ENCODE results near the gene BSND. TPM values are rescaled to one million over a fixed set of nuclear protein-coding genes. Genes with fewer than 3 reads are reported as not detected.

Gene BSND
- total RNA-seq, 1 experiment from 2014 or later: not detected

DNA sequence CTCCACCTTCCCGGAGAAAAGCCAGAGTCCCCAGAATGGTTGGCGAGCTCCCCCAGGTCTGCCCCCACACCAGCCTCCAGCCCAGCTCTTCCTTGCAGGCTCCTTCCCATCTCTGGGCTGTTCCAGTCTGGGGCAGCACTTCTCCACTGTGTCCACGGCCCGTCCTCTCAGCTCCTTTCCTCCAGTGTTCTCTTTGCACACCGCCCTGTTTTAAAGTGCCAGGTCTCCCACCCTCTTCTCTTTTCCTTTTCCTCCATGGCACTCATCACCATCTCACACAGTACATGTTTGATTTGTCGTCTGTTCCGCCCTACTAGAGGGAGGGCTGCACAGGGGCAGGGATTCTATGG, 34.5 kb downstream of the BSND start:
- no TSS peak for BruUV-seq (replicated peaks)
- Mint-ChIP-seq H3K9me3 (ENCODE audit: unreplicated experiment) (no peaks in the 10 kb centered on the region), H3K36me3 (ENCODE audit: insufficient read depth, unreplicated experiment) (no peaks in the 10 kb centered on the region), H3K4me3 (ENCODE audit: unreplicated experiment) (no peak overlapping the region), H3K27ac (ENCODE audit: unreplicated experiment) (no peak overlapping the region), H3K4me1 (ENCODE audit: low read depth, unreplicated experiment) (peaks cover 21% of the 10 kb centered on the region), H3K27me3 (ENCODE audit: insufficient read depth, unreplicated experiment) (no peaks in the 10 kb centered on the region)
- H3K9me3 ChIP-seq: no peaks in the 10 kb centered on the region
- H3K36me3 ChIP-seq (ENCODE audit: control insufficient read depth, insufficient read depth, low read length): no peaks in the 10 kb centered on the region
- no peak overlapping the region for H3K4me3 ChIP-seq (ENCODE audit: low read depth, low read length)
- DNase-seq: no peak
- intact Hi-C loops (cut with micrococcal nuclease; ENCODE audit: unreplicated experiment): no loop called here
- no peaks in the 10 kb centered on the region for H3K27me3 ChIP-seq (replicated peaks; ENCODE audit: control insufficient read depth, insufficient read depth, low read length)
- ChIA-PET POLR2A (no interaction called here), CTCF (no interaction called here)
- H3K4me1 ChIP-seq: peaks cover under 1% of the 10 kb centered on the region; the same call in 1 of the 2 replicates
- TF ChIP-seq, protein P1, sequence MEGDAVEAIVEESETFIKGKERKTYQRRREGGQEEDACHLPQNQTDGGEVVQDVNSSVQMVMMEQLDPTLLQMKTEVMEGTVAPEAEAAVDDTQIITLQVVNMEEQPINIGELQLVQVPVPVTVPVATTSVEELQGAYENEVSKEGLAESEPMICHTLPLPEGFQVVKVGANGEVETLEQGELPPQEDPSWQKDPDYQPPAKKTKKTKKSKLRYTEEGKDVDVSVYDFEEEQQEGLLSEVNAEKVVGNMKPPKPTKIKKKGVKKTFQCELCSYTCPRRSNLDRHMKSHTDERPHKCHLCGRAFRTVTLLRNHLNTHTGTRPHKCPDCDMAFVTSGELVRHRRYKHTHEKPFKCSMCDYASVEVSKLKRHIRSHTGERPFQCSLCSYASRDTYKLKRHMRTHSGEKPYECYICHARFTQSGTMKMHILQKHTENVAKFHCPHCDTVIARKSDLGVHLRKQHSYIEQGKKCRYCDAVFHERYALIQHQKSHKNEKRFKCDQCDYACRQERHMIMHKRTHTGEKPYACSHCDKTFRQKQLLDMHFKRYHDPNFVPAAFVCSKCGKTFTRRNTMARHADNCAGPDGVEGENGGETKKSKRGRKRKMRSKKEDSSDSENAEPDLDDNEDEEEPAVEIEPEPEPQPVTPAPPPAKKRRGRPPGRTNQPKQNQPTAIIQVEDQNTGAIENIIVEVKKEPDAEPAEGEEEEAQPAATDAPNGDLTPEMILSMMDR (IDR thresholded peaks at IDR 0.05; ENCODE audit: insufficient read depth in 1 of 2, low read depth in 1 of 2, low read length in 1 of 2, severe bottlenecking in 1 of 2, unreplicated experiment in 1 of 2): no peak

DNA sequence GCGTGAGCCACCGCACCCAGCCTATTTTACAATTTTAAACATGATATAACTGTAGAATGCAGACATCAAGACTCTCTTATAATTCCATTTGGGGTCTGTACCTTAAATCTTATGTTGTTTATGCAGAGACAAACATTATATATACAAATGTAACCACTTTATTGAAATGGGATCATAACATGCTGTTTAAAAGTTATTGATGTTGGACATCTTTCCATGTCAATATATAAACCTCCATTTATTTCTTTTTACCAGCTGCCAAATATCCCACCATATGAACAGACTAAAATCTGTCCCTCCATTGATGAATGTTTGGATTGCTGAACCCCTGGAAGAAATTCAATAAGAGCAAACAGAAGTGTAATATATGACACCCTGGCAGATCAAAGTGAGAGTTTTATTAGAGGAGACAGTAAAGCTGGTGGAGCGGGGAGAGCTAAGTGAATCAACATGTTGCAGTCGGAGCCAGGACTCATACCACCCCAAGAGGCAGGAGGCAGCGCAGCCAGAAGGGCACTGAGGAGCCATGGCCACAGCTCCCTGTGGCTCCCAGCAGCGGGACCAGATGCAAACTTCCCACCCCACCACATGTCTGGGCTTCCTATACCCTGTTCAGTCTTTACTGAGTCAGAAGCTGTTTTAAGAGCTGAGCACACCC, 35.9 kb downstream of the BSND start:
- TF ChIP-seq, protein P1 (IDR thresholded peaks at IDR 0.05; ENCODE audit: insufficient read depth in 1 of 2, low read depth in 1 of 2, low read length in 1 of 2, severe bottlenecking in 1 of 2, unreplicated experiment in 1 of 2): no peak
- BruUV-seq (replicated peaks): no TSS peak
- CTCF ChIA-PET: no interaction called here
- DNase-seq: no peak
- peaks cover 5% of the 10 kb centered on the region for H3K36me3 Mint-ChIP-seq (ENCODE audit: insufficient read depth, unreplicated experiment)
- H3K27me3 Mint-ChIP-seq (ENCODE audit: insufficient read depth, unreplicated experiment): no peaks in the 10 kb centered on the region
- H3K4me1 ChIP-seq: peaks cover 9% of the 10 kb centered on the region
- POLR2A ChIA-PET: no interaction called here
- peaks cover 27% of the 10 kb centered on the region for H3K4me1 Mint-ChIP-seq (ENCODE audit: low read depth, unreplicated experiment)
- no peaks in the 10 kb centered on the region for H3K27me3 ChIP-seq (replicated peaks; ENCODE audit: control insufficient read depth, insufficient read depth, low read length)
- H3K27ac Mint-ChIP-seq (ENCODE audit: unreplicated experiment): no peak overlapping the region
- no peaks in the 10 kb centered on the region for H3K36me3 ChIP-seq (ENCODE audit: control insufficient read depth, insufficient read depth, low read length)
- no peak overlapping the region for H3K4me3 Mint-ChIP-seq (ENCODE audit: unreplicated experiment)
- intact Hi-C loops (cut with micrococcal nuclease; ENCODE audit: unreplicated experiment): no loop called here
- no peaks in the 10 kb centered on the region for H3K9me3 Mint-ChIP-seq (ENCODE audit: unreplicated experiment)
- H3K9me3 ChIP-seq: no peaks in the 10 kb centered on the region
- H3K4me3 ChIP-seq (ENCODE audit: low read depth, low read length): no peak overlapping the region

DNA sequence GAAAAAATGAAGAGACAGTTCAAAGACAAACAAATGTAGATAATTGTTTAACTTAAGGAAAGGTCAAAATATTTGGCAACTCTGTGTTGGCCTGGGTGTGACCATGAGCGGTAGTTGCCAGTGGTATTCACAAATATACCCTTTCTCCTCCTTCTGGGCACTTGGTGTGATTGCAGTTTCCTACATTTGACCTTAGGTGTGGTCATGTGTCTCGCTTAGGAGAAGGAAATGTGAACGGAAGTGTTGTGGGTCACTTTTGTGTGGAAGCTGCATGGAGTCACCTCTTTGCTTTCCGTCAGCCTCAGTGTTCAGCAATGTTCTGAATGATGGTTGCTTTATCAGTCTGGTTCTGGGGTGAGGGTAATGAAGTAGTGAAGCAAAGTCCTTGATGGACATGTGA, 37.2 kb downstream of the BSND start:
- Mint-ChIP-seq H3K27ac (ENCODE audit: unreplicated experiment) (no peak overlapping the region), H3K27me3 (ENCODE audit: insufficient read depth, unreplicated experiment) (no peaks in the 10 kb centered on the region), H3K9me3 (ENCODE audit: unreplicated experiment) (no peaks in the 10 kb centered on the region), H3K36me3 (ENCODE audit: insufficient read depth, unreplicated experiment) (peaks cover 5% of the 10 kb centered on the region), H3K4me3 (ENCODE audit: unreplicated experiment) (no peak overlapping the region), H3K4me1 (ENCODE audit: low read depth, unreplicated experiment) (peaks cover 27% of the 10 kb centered on the region)
- peak in 1 of 2 experiments; percentile 12 for DNase-seq
- Histone ChIP-seq H3K4me1 (peaks cover 9% of the 10 kb centered on the region), H3K27me3 (replicated peaks; ENCODE audit: control insufficient read depth, insufficient read depth, low read length) (no peaks in the 10 kb centered on the region), H3K4me3 (ENCODE audit: low read depth, low read length) (no peak overlapping the region), H3K36me3 (ENCODE audit: control insufficient read depth, insufficient read depth, low read length) (no peaks in the 10 kb centered on the region), H3K9me3 (no peaks in the 10 kb centered on the region)
- TF ChIP-seq, protein P1 (IDR thresholded peaks at IDR 0.05; ENCODE audit: insufficient read depth in 1 of 2, low read depth in 1 of 2, low read length in 1 of 2, severe bottlenecking in 1 of 2, unreplicated experiment in 1 of 2): no peak
- intact Hi-C loops (cut with micrococcal nuclease; ENCODE audit: unreplicated experiment): no loop called here
- POLR2A ChIA-PET: no interaction called here
- no TSS peak for BruUV-seq (replicated peaks)
- CTCF ChIA-PET: no interaction called here

Measured in Caco-2 (cell line).